NCI-H345 treated with DMSO at 0.1 percent for 48 hours (cell line): ENCODE data around the gene AQP10.
"Not testable (repeated sequence)": the region's sequence is repeated elsewhere in the genome, so short reads cannot be mapped to it uniquely, and the experiment has no call there.

ENCODE experiments used
- DNase-seq: peaks from one replicate; lab custom pipeline; 2025; ENCODE audit not compliant: unreplicated experiment; lab: John Stamatoyannopoulos, UW

The AQP10 gene

GRCh38 chr1:154320882-154321608, at the start of gene AQP10:
AQP10 (plus strand) TSS chr1:154321093; CDS start chr1:154321156, 63 bp downstream.
- no peak for DNase-seq

DNA sequence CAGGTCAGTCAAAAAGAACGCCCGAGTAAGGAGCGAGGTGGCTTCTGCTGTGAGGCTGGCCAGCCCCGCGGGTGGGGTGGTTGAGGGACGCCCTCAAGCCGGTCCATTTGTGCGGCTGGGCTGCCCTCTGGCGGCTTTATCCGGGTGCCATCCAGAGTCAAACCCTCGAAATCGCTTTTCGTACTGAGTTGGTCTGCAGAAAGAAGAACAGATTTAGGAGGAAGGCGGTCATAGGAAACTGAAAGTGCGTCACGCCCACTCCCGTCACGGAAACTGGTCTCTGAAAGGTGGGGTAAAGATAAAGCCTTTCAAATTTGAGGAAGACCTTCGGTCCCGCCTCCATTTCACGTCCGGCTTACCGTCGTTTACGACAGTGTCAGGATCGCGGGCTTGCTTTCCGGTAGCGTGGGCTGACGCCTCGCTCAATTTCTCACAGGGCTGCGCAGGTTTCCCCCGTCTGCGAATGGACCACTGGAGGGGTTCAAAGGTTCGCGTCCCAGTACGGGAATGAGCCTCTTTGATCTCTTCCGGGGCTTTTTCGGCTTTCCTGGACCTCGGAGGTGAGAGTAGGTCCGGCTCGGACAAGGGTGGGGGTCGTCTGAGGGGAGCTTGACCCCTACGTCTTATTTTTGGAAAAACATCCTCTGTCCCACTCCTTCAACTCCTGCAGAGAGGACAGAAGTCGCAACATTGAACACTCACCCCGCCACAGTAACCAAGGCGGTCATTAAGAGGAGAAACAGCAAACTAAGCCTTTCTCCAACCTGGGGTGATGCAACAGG, 48.5 kb upstream of the AQP10 start, which contains the start of gene HAX1:
Gene HAX1, plus strand, starts transcription at position 413 of the 782 bp plus-strand sequence. Its CDS starts 95 bp downstream, at position 508.
- peak; percentile 99 for DNase-seq

DNA sequence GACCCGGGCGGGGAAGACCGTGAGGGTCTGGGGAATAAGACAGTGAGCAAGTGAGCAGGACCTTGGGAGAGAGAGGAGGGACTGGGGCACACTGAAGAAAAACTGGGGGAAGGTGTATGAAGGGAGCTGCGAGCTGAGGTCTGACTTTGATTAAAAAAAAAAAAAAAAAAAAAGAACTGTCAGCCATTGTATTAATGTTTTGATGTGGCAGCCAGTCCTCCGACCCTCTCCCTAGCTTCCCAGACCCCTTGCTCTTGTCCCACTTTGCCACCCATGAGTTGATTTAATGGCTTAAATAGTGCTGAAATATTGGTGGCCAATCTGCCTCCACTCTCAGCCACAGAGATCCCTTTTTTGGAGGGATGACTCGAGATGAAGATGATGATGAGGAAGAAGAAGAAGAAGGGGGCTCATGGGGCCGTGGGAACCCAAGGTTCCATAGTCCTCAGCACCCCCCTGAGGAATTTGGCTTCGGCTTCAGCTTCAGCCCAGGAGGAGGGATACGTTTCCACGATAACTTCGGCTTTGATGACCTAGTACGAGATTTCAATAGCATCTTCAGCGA, 47.8 kb upstream of the AQP10 start:
- no peak for DNase-seq

GRCh38 chr1:154276797-154277196, 44.1 kb upstream of the AQP10 start:
- DNase-seq, result no peak

GRCh38 chr1:154287591-154287990, 33.3 kb upstream of the AQP10 start:
- not testable (repeated sequence) for DNase-seq

DNA sequence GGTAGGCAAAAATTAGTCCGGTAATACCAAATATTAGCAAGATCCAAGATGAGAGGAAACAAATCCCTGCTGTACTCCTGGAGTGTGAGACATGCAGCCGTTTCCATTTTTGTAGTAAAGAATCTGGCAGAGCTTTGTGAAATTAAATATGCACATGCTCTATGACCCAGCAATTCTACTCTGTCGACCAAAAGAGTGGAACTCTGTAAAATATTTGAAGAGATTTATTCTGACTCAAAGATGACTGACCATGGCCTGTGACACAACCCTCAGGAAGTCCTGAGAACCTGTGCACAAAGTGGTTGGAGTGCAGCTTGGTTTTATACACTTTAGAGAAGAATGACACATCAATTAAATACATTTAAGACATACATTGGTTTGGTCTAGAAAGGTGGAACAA, 32.2 kb upstream of the AQP10 start:
- no peak for DNase-seq

DNA sequence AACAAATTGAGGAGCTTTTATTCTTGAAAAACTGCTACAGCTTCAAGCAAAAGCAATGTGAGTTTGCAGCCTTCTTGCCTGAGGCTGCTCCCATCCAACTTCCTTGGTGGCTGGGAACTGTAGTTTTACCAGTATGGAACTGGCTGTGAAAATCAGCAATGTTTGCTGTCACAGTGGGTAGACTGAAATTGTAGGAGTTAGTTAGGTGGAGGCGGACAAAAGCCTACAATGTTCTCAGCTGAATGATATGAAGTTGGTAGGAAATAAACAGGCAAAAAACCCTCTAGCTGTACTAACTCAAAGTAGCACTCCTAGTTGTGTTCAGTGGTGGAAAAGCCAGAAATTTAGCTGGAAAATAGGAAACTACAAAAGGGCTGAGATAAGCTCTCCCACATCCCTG, 30.0 kb upstream of the AQP10 start:
- DNase-seq, result no peak

- DNase-seq, result peak; percentile 39
Measured at GRCh38 chr1:154295408-154296235, 25.3 kb upstream of the AQP10 start.

DNA sequence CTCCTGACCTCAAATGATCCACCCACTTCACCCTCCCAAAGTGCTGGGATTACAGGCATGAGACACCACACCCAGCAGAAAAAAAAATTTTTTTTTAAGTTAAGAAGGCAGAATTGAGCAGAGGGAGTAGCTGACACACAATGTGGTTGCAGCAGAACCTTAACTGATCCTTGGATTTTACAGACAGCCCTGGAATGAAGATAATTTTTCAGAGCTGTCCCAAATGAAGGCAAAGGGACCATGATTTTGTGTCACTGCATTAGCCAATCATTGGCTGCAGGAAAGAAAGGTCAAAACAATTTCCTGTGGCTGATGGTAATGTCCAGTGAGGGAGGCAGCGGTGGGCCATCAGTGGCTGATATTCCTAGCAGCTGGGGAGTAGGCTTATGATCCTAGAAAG, 19.3 kb upstream of the AQP10 start:
- no peak for DNase-seq

GRCh38 chr1:154304664-154305337, 16.1 kb upstream of the AQP10 start:
- no peak for DNase-seq

DNA sequence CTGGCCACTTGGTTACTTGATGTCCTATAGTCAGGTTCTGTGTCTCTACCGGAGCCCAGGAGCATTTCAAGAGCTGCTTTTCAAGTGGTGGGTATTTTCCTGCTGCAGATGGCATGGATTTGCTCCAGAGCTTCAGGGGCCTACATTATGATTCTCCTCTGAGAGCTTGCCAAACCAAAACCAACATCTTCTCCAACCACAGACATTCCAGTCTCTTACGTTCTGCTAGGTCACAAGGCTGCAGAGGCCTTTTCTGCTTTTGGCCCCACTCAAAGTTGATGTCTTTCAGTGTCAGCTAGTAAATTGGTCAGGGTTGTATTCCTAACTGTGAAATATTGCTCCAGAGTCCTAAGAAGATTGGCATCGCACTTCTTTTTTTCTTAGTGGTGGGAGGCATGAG, 14.7 kb upstream of the AQP10 start:
- no peak for DNase-seq

GRCh38 chr1:154307670-154308270, 13.1 kb upstream of the AQP10 start:
- not testable (repeated sequence) for DNase-seq

DNA sequence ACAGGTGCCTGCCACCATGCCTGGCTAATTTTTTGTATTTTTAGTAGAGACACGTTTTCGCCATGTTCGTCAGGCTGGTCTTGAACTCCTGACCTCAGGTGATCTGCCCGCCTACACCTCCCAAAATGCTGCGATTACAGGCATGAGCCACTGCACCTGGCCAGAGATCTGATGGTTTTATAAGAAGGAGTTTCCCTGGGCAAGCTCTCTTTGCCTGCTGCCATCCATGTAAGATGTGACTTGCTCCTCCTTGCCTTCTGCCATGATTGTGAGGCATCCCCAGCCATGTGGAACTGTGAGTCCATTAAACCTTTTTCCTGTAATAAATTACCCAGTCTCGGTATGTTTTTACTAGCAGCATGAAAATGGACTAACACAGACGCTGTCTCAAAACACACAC, 11.8 kb upstream of the AQP10 start:
- not testable (repeated sequence) for DNase-seq

DNA sequence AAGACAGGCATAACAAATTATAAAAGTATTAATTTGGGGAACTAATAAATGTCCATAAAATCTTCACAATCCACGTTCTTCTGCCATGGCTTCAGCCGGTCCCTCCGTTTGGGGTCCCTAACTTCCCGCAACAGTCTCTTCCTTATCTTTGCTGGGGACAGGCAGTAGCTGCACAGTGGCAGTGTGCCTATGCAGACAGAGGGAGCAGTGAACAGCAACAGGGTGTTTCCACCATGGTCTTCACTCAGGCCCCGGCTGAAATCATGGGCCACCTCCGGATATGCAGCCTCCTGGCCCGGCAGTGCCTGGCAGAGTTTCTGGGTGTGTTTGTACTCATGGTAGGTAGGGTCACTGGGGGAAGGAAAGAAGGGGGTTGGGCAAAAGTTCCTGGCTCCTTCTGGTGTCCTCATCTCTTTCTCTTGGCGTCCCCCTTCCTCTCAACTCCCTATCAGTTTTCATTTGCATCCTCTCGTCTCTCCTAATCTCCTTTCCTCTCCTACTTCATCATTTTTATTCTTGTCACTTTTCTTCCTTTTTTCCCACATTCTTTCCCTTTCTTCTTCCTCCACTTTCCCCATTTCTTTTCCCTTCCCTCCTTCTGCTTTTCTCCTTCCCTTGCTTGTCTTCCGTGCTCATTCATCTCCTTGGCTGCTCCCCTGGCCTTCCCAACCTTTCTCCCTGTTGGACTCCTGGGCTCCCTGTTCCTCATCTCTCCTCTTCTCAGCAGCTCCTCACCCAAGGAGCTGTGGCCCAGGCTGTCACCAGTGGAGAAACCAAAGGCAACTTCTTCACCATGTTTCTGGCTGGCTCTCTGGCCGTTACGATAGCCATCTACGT, 8.4 kb upstream of the AQP10 start:
- not testable (repeated sequence) for DNase-seq

DNA sequence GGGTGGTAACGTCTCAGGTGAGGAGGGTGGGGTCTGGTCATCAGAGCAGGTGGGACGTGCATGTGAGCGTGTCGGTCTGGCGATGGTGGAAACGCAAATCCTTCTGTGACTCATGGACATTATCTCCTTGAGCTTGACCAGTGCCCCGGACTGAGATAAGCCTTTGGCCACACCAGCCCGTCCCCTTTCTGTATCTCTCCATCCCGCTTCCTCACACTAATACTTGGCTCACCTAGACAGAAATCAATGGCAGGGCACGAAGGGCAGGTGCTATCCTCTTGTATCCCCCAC, 7.9 kb upstream of the AQP10 start:
- DNase-seq, result no peak

- not testable (repeated sequence) for DNase-seq
Measured at GRCh38 chr1:154314226-154314625, 6.7 kb upstream of the AQP10 start.

- DNase-seq, result no peak
Measured at GRCh38 chr1:154316704-154317103, 4.2 kb upstream of the AQP10 start.

- DNase-seq, result no peak
Measured at GRCh38 chr1:154318386-154318785, 2.5 kb upstream of the AQP10 start.

- DNase-seq, result not testable (repeated sequence)
Measured at GRCh38 chr1:154321609-154321934, 679 bp downstream of the AQP10 start.

GRCh38 chr1:154323493-154323892, 2.6 kb downstream of the AQP10 start:
- no peak for DNase-seq
